Measurements from ENCODE around the gene RASL11B. TPM values are rescaled to one million over a fixed set of nuclear protein-coding genes. Genes with fewer than 3 reads are reported as not detected.
A peak's percentile ranks its signal among the peaks of the same experiment; 100 is the strongest.

RASL11B gene
- total RNA-seq, 1 donor from 2014 or later, result 6.3 TPM

GRCh38 chr4:52856801-52857200 lies 5.3 kb upstream of the RASL11B start:
- Histone ChIP-seq H3K36me3 (ENCODE audit: control insufficient read depth in 3 of 3, insufficient read depth in 3 of 3, low read length in 3 of 3) (no peaks in the 10 kb centered on the region), H3K9me3 (ENCODE audit: control insufficient read depth in 3 of 3, low read length in 3 of 3) (peaks cover 0 to 4% (median 0%) of the 10 kb centered on the region in 3 donors), H3K9ac (ENCODE audit: low read depth in 1 of 3, low read length in 3 of 3) (no peak overlapping the region), H3K4me1 (ENCODE audit: control insufficient read depth in 3 of 3, insufficient read depth in 3 of 3, low read length in 3 of 3) (peaks cover 21 to 23% (median 23%) of the 10 kb centered on the region in 3 donors), H3K27me3 (ENCODE audit: control insufficient read depth in 3 of 3, insufficient read depth in 3 of 3, low read length in 3 of 3) (no peaks in the 10 kb centered on the region), H3K4me3 (ENCODE audit: low read length in 3 of 3) (no peak overlapping the region), H3K27ac (ENCODE audit: low read depth, low read length) (no peak overlapping the region)

GRCh38 chr4:52860361-52860760 lies 1.8 kb upstream of the RASL11B start:
- peaks cover 0 to 4% (median 0%) of the 10 kb centered on the region in 3 donors for H3K9me3 ChIP-seq (ENCODE audit: control insufficient read depth in 3 of 3, low read length in 3 of 3)
- peaks cover 15 to 21% (median 17%) of the 10 kb centered on the region in 3 donors for H3K4me1 ChIP-seq (ENCODE audit: control insufficient read depth in 3 of 3, insufficient read depth in 3 of 3, low read length in 3 of 3)
- H3K9ac ChIP-seq (ENCODE audit: low read depth in 1 of 3, low read length in 3 of 3), result no peak overlapping the region
- no peak overlapping the region for H3K27ac ChIP-seq (ENCODE audit: low read depth, low read length)
- H3K4me3 ChIP-seq (ENCODE audit: low read length in 3 of 3), result no peak overlapping the region
- H3K27me3 ChIP-seq (ENCODE audit: control insufficient read depth in 3 of 3, insufficient read depth in 3 of 3, low read length in 3 of 3), result peaks cover 0 to 6% (median 3%) of the 10 kb centered on the region in 3 donors
- H3K36me3 ChIP-seq (ENCODE audit: control insufficient read depth in 3 of 3, insufficient read depth in 3 of 3, low read length in 3 of 3), result peaks cover 0 to 2% (median 2%) of the 10 kb centered on the region in 3 donors

- H3K27ac ChIP-seq (ENCODE audit: low read depth, low read length), result no peak overlapping the region
- H3K9ac ChIP-seq (ENCODE audit: low read depth in 1 of 3, low read length in 3 of 3), result peak overlapping the region; percentile 73 to 89 (median 80)
Observed at GRCh38 chr4:52861171-52861823, 820 bp upstream of the RASL11B start.

GRCh38 chr4:52862639-52863161 lies 583 bp downstream of the RASL11B start:
- Histone ChIP-seq H3K27ac (ENCODE audit: low read depth, low read length) (no peak overlapping the region), H3K27me3 (ENCODE audit: control insufficient read depth in 3 of 3, insufficient read depth in 3 of 3, low read length in 3 of 3) (peaks cover 0 to 6% (median 3%) of the 10 kb centered on the region in 3 donors)

More at GRCh38 chr4:52861171-52861823, 820 bp upstream of the RASL11B start:
- Histone ChIP-seq H3K4me3 (ENCODE audit: low read length in 3 of 3) (peak overlapping the region; percentile 74 to 88 (median 80)), H3K4me1 (ENCODE audit: control insufficient read depth in 3 of 3, insufficient read depth in 3 of 3, low read length in 3 of 3) (peaks cover 15 to 25% (median 18%) of the 10 kb centered on the region in 3 donors), H3K27me3 (ENCODE audit: control insufficient read depth in 3 of 3, insufficient read depth in 3 of 3, low read length in 3 of 3) (peaks cover 0 to 6% (median 3%) of the 10 kb centered on the region in 3 donors), H3K36me3 (ENCODE audit: control insufficient read depth in 3 of 3, insufficient read depth in 3 of 3, low read length in 3 of 3) (peaks cover 0 to 5% (median 2%) of the 10 kb centered on the region in 3 donors), H3K9me3 (ENCODE audit: control insufficient read depth in 3 of 3, low read length in 3 of 3) (peaks cover 0 to 4% (median 0%) of the 10 kb centered on the region in 3 donors)

GRCh38 chr4:52863324-52863723 lies 1.2 kb downstream of the RASL11B start:
- Histone ChIP-seq H3K4me3 (ENCODE audit: low read length in 3 of 3) (no peak overlapping the region), H3K27ac (ENCODE audit: low read depth, low read length) (no peak overlapping the region), H3K4me1 (ENCODE audit: control insufficient read depth in 3 of 3, insufficient read depth in 3 of 3, low read length in 3 of 3) (peaks cover 19 to 27% (median 22%) of the 10 kb centered on the region in 3 donors), H3K27me3 (ENCODE audit: control insufficient read depth in 3 of 3, insufficient read depth in 3 of 3, low read length in 3 of 3) (peaks cover 0 to 6% (median 3%) of the 10 kb centered on the region in 3 donors), H3K9ac (ENCODE audit: low read depth in 1 of 3, low read length in 3 of 3) (no peak overlapping the region), H3K36me3 (ENCODE audit: control insufficient read depth in 3 of 3, insufficient read depth in 3 of 3, low read length in 3 of 3) (peaks cover 0 to 5% (median 2%) of the 10 kb centered on the region in 3 donors), H3K9me3 (ENCODE audit: control insufficient read depth in 3 of 3, low read length in 3 of 3) (peaks cover 0 to under 1% (median 0%) of the 10 kb centered on the region in 3 donors)

More at GRCh38 chr4:52862639-52863161, 583 bp downstream of the RASL11B start:
- peaks cover 0 to 4% (median 0%) of the 10 kb centered on the region in 3 donors for H3K9me3 ChIP-seq (ENCODE audit: control insufficient read depth in 3 of 3, low read length in 3 of 3)
- peak overlapping the region; percentile 55 to 88 (median 80) for H3K4me3 ChIP-seq (ENCODE audit: low read length in 3 of 3)
- peaks cover 0 to 5% (median 2%) of the 10 kb centered on the region in 3 donors for H3K36me3 ChIP-seq (ENCODE audit: control insufficient read depth in 3 of 3, insufficient read depth in 3 of 3, low read length in 3 of 3)
- peak overlapping the region in 2 of 3 donors; percentile 58 to 72 for H3K9ac ChIP-seq (ENCODE audit: low read depth in 1 of 3, low read length in 3 of 3)
- peaks cover 15 to 25% (median 18%) of the 10 kb centered on the region in 3 donors for H3K4me1 ChIP-seq (ENCODE audit: control insufficient read depth in 3 of 3, insufficient read depth in 3 of 3, low read length in 3 of 3)

- peaks cover 32 to 42% (median 37%) of the 10 kb centered on the region in 3 donors for H3K4me1 ChIP-seq (ENCODE audit: control insufficient read depth in 3 of 3, insufficient read depth in 3 of 3, low read length in 3 of 3)
- H3K27ac ChIP-seq (ENCODE audit: low read depth, low read length), result no peak overlapping the region
- H3K4me3 ChIP-seq (ENCODE audit: low read length in 3 of 3), result no peak overlapping the region
- peaks cover 0 to 5% (median 2%) of the 10 kb centered on the region in 3 donors for H3K36me3 ChIP-seq (ENCODE audit: control insufficient read depth in 3 of 3, insufficient read depth in 3 of 3, low read length in 3 of 3)
- peaks cover 0 to 6% (median 3%) of the 10 kb centered on the region in 3 donors for H3K27me3 ChIP-seq (ENCODE audit: control insufficient read depth in 3 of 3, insufficient read depth in 3 of 3, low read length in 3 of 3)
- no peaks in the 10 kb centered on the region for H3K9me3 ChIP-seq (ENCODE audit: control insufficient read depth in 3 of 3, low read length in 3 of 3)
- H3K9ac ChIP-seq (ENCODE audit: low read depth in 1 of 3, low read length in 3 of 3), result no peak overlapping the region
Observed at GRCh38 chr4:52864793-52865192, 2.7 kb downstream of the RASL11B start.

- Histone ChIP-seq H3K27ac (ENCODE audit: low read depth, low read length) (no peak overlapping the region), H3K27me3 (ENCODE audit: control insufficient read depth in 3 of 3, insufficient read depth in 3 of 3, low read length in 3 of 3) (peaks cover 0 to 6% (median 3%) of the 10 kb centered on the region in 3 donors), H3K9ac (ENCODE audit: low read depth in 1 of 3, low read length in 3 of 3) (no peak overlapping the region), H3K4me1 (ENCODE audit: control insufficient read depth in 3 of 3, insufficient read depth in 3 of 3, low read length in 3 of 3) (peaks cover 36 to 47% (median 40%) of the 10 kb centered on the region in 3 donors), H3K9me3 (ENCODE audit: control insufficient read depth in 3 of 3, low read length in 3 of 3) (no peaks in the 10 kb centered on the region), H3K4me3 (ENCODE audit: low read length in 3 of 3) (no peak overlapping the region), H3K36me3 (ENCODE audit: control insufficient read depth in 3 of 3, insufficient read depth in 3 of 3, low read length in 3 of 3) (peaks cover 0 to 5% (median 2%) of the 10 kb centered on the region in 3 donors)
Observed at GRCh38 chr4:52865300-52865699, 3.2 kb downstream of the RASL11B start.

GRCh38 chr4:52866734-52867133 lies 4.6 kb downstream of the RASL11B start:
- Histone ChIP-seq H3K36me3 (ENCODE audit: control insufficient read depth in 3 of 3, insufficient read depth in 3 of 3, low read length in 3 of 3) (peaks cover 0 to 5% (median 2%) of the 10 kb centered on the region in 3 donors), H3K27ac (ENCODE audit: low read depth, low read length) (no peak overlapping the region), H3K4me1 (ENCODE audit: control insufficient read depth in 3 of 3, insufficient read depth in 3 of 3, low read length in 3 of 3) (peaks cover 35 to 44% (median 39%) of the 10 kb centered on the region in 3 donors), H3K9ac (ENCODE audit: low read depth in 1 of 3, low read length in 3 of 3) (no peak overlapping the region), H3K27me3 (ENCODE audit: control insufficient read depth in 3 of 3, insufficient read depth in 3 of 3, low read length in 3 of 3) (peaks cover 0 to 6% (median 3%) of the 10 kb centered on the region in 3 donors), H3K4me3 (ENCODE audit: low read length in 3 of 3) (no peak overlapping the region), H3K9me3 (ENCODE audit: control insufficient read depth in 3 of 3, low read length in 3 of 3) (no peaks in the 10 kb centered on the region)

GRCh38 chr4:52867163-52867562 lies 5.0 kb downstream of the RASL11B start:
- H3K9ac ChIP-seq (ENCODE audit: low read depth in 1 of 3, low read length in 3 of 3), result no peak overlapping the region
- no peak overlapping the region for H3K4me3 ChIP-seq (ENCODE audit: low read length in 3 of 3)
- peaks cover 0 to 6% (median 3%) of the 10 kb centered on the region in 3 donors for H3K27me3 ChIP-seq (ENCODE audit: control insufficient read depth in 3 of 3, insufficient read depth in 3 of 3, low read length in 3 of 3)
- no peaks in the 10 kb centered on the region for H3K9me3 ChIP-seq (ENCODE audit: control insufficient read depth in 3 of 3, low read length in 3 of 3)
- H3K36me3 ChIP-seq (ENCODE audit: control insufficient read depth in 3 of 3, insufficient read depth in 3 of 3, low read length in 3 of 3), result peaks cover 0 to 5% (median 2%) of the 10 kb centered on the region in 3 donors
- peaks cover 33 to 43% (median 38%) of the 10 kb centered on the region in 3 donors for H3K4me1 ChIP-seq (ENCODE audit: control insufficient read depth in 3 of 3, insufficient read depth in 3 of 3, low read length in 3 of 3)
- no peak overlapping the region for H3K27ac ChIP-seq (ENCODE audit: low read depth, low read length)

GRCh38 chr4:52868133-52868532 lies 6.0 kb downstream of the RASL11B start:
- no peaks in the 10 kb centered on the region for H3K27me3 ChIP-seq (ENCODE audit: control insufficient read depth in 3 of 3, insufficient read depth in 3 of 3, low read length in 3 of 3)
- no peaks in the 10 kb centered on the region for H3K9me3 ChIP-seq (ENCODE audit: control insufficient read depth in 3 of 3, low read length in 3 of 3)
- peaks cover 0 to 5% (median 2%) of the 10 kb centered on the region in 3 donors for H3K36me3 ChIP-seq (ENCODE audit: control insufficient read depth in 3 of 3, insufficient read depth in 3 of 3, low read length in 3 of 3)
- no peak overlapping the region for H3K9ac ChIP-seq (ENCODE audit: low read depth in 1 of 3, low read length in 3 of 3)
- no peak overlapping the region for H3K27ac ChIP-seq (ENCODE audit: low read depth, low read length)
- peaks cover 26 to 34% (median 29%) of the 10 kb centered on the region in 3 donors for H3K4me1 ChIP-seq (ENCODE audit: control insufficient read depth in 3 of 3, insufficient read depth in 3 of 3, low read length in 3 of 3)
- H3K4me3 ChIP-seq (ENCODE audit: low read length in 3 of 3), result no peak overlapping the region

Measured in skeletal muscle tissue (tissue), 4 donors.